Loucy (cell line): ENCODE data around the gene NSUN2.

Experiments used
- CTCF ChIP-seq: fragments of 200-600 bp; sonication (generic); conservative IDR thresholded peaks from 2 replicates; pipeline ENCODE4 v1.5.1; 2014; ENCODE audit warnings: mild to moderate bottlenecking, antibody characterized with exemption, low read length
- EZH2phosphoT487 ChIP-seq: fragments of 200-600 bp; IDR thresholded peaks from 2 replicates; pipeline ENCODE4 v1.6.1; 2018; ENCODE audit warnings: antibody characterized with exemption, mild to moderate bottlenecking, moderate library complexity, borderline replicate concordance

GRCh38 chr5:6676702-6677101 lies 43.9 kb upstream of the NSUN2 start:
- TF ChIP-seq CTCF, result no peak
- TF ChIP-seq EZH2phosphoT487, result no peak
